ENCODE measurements around the gene BCAT1. TPM values are rescaled to one million over a fixed set of nuclear protein-coding genes. Genes with fewer than 3 reads are reported as not detected.
A peak's percentile ranks its signal among the peaks of the same experiment; 100 is the strongest.

The BCAT1 gene
- total and polyA plus RNA-seq, 2 experiments from 2014 or later = 53.6 to 181 TPM

GRCh38 chr12:24778486-24779304, 170.2 kb downstream of the BCAT1 start (continued):
- TF ChIP-seq, protein P1, sequence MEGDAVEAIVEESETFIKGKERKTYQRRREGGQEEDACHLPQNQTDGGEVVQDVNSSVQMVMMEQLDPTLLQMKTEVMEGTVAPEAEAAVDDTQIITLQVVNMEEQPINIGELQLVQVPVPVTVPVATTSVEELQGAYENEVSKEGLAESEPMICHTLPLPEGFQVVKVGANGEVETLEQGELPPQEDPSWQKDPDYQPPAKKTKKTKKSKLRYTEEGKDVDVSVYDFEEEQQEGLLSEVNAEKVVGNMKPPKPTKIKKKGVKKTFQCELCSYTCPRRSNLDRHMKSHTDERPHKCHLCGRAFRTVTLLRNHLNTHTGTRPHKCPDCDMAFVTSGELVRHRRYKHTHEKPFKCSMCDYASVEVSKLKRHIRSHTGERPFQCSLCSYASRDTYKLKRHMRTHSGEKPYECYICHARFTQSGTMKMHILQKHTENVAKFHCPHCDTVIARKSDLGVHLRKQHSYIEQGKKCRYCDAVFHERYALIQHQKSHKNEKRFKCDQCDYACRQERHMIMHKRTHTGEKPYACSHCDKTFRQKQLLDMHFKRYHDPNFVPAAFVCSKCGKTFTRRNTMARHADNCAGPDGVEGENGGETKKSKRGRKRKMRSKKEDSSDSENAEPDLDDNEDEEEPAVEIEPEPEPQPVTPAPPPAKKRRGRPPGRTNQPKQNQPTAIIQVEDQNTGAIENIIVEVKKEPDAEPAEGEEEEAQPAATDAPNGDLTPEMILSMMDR (conservative IDR thresholded peaks at IDR 0.05; ENCODE audit: low read depth in 2 of 2) = peak; percentile 65 to 66

- Mint-ChIP-seq H3K4me3 (no peak overlapping the region), H3K4me1 (peaks cover 2% of the 10 kb centered on the region; the same call in 2 of the 3 replicates), H3K36me3 (ENCODE audit: low read depth) (no peaks in the 10 kb centered on the region), H3K9me3 (no peaks in the 10 kb centered on the region), H3K27ac (no peak overlapping the region), H3K27me3 (ENCODE audit: insufficient read depth, low read depth, poor library complexity) (no peaks in the 10 kb centered on the region)
- H2AFZ ChIP-seq = peak overlapping the region; percentile 2; the same call in 1 of the 2 replicates
- H3K27me3 ChIP-seq (ENCODE audit: insufficient read depth) = no peaks in the 10 kb centered on the region
- ATAC-seq (no peak), DNase-seq (ENCODE audit: low spot score) (no peak)
- no peaks in the 10 kb centered on the region for H3K79me2 ChIP-seq (replicated peaks; ENCODE audit: insufficient read depth)
- H3K4me2 ChIP-seq = no peak overlapping the region
- H3K27ac ChIP-seq (ENCODE audit: low read depth) = no peak overlapping the region
- no peaks in the 10 kb centered on the region for H3K4me1 ChIP-seq (ENCODE audit: insufficient read depth)
- no peaks in the 10 kb centered on the region for H3K36me3 ChIP-seq (ENCODE audit: insufficient read depth)
- no peaks in the 10 kb centered on the region for H3F3A ChIP-seq (replicated peaks; ENCODE audit: low read depth)
- no peak for TF ChIP-seq ZNF331 (CRISPR knock-in tag; IDR thresholded peaks at IDR 0.05; ENCODE audit: low read depth)
- no peak for TF ChIP-seq JUNB (IDR thresholded peaks at IDR 0.05; ENCODE audit: unreplicated experiment)
- TF ChIP-seq, protein P2, sequence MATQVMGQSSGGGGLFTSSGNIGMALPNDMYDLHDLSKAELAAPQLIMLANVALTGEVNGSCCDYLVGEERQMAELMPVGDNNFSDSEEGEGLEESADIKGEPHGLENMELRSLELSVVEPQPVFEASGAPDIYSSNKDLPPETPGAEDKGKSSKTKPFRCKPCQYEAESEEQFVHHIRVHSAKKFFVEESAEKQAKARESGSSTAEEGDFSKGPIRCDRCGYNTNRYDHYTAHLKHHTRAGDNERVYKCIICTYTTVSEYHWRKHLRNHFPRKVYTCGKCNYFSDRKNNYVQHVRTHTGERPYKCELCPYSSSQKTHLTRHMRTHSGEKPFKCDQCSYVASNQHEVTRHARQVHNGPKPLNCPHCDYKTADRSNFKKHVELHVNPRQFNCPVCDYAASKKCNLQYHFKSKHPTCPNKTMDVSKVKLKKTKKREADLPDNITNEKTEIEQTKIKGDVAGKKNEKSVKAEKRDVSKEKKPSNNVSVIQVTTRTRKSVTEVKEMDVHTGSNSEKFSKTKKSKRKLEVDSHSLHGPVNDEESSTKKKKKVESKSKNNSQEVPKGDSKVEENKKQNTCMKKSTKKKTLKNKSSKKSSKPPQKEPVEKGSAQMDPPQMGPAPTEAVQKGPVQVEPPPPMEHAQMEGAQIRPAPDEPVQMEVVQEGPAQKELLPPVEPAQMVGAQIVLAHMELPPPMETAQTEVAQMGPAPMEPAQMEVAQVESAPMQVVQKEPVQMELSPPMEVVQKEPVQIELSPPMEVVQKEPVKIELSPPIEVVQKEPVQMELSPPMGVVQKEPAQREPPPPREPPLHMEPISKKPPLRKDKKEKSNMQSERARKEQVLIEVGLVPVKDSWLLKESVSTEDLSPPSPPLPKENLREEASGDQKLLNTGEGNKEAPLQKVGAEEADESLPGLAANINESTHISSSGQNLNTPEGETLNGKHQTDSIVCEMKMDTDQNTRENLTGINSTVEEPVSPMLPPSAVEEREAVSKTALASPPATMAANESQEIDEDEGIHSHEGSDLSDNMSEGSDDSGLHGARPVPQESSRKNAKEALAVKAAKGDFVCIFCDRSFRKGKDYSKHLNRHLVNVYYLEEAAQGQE (IDR thresholded peaks at IDR 0.05; ENCODE audit: unreplicated experiment) = no peak
- no peak for TF ChIP-seq EZH2phosphoT487 (IDR thresholded peaks at IDR 0.05; ENCODE audit: unreplicated experiment)
- TF ChIP-seq, protein P1 (conservative IDR thresholded peaks at IDR 0.05; ENCODE audit: low read depth in 2 of 2) = no peak
- TF ChIP-seq ZNF462 (CRISPR knock-in tag; IDR thresholded peaks at IDR 0.05) = no peak
- H3K9me2 ChIP-seq (ENCODE audit: insufficient read depth) = no peaks in the 10 kb centered on the region
- no peak overlapping the region for H3K4me3 ChIP-seq
- H4K20me1 ChIP-seq (replicated peaks; ENCODE audit: insufficient read depth) = no peaks in the 10 kb centered on the region
These were observed 171.5 kb downstream of the BCAT1 start for GRCh38 chr12:24777359-24777758.
